ENCODE results near the gene PTPRN2. TPM values are rescaled to one million over a fixed set of nuclear protein-coding genes. Genes with fewer than 3 reads are reported as not detected.
A peak's percentile ranks its signal among the peaks of the same experiment; 100 is the strongest.

PTPRN2 gene
- total and polyA plus RNA-seq, 9 of the 15 experiments (the other 6 are each of a cell fraction or from before 2014, with no cell fraction given): not detected

GRCh38 chr7:158129037-158130022, 458.3 kb downstream of the PTPRN2 start:
- ChIA-PET POLR2A (no interaction called here), CTCF (ENCODE audit: low intra/inter-chr PET ratio) (interaction anchor here (0.6 kb wide), 1 partner anchor 348 kb away, joined by 3 read pairs; no protein-coding TSS in a partner anchor)
- BruUV-seq (replicated peaks): no TSS peak
- Histone ChIP-seq H2AFZ (ENCODE audit: low read depth, low read length) (no peak overlapping the region), H3K27ac (ENCODE audit: extremely low read depth, low read depth, low read length) (no peak overlapping the region; the same call in 2 of the 3 replicates), H3K9me3 (replicated peaks; ENCODE audit: control insufficient read depth, insufficient read depth, low read depth, low read length) (peaks cover 7% of the 10 kb centered on the region), H3K4me3 (no peak overlapping the region), H3K36me3 (ENCODE audit: control insufficient read depth, insufficient read depth, low read length) (no peaks in the 10 kb centered on the region), H4K20me1 (replicated peaks; ENCODE audit: control insufficient read depth, insufficient read depth, low read length) (no peaks in the 10 kb centered on the region), H3K9me1 (ENCODE audit: control insufficient read depth, insufficient read depth, low read length) (no peaks in the 10 kb centered on the region), H3K79me2 (ENCODE audit: control insufficient read depth, insufficient read depth, low read length) (no peaks in the 10 kb centered on the region), H3K4me2 (ENCODE audit: insufficient read depth, low read length) (no peak overlapping the region), H3K4me1 (replicated peaks in 1 of 2; ENCODE audit: control insufficient read depth in 2 of 2, insufficient read depth in 2 of 2, low read length in 2 of 2) (no peaks in the 10 kb centered on the region), H3K27me3 (ENCODE audit: control insufficient read depth in 2 of 2, insufficient read depth in 2 of 2, low read length in 2 of 2) (peaks cover 2 to 17% of the 10 kb centered on the region in 2 experiments; a peak in 3 of 5 replicates), H3K9ac (ENCODE audit: insufficient read depth in 1 of 2, low read depth in 2 of 2, low read length in 2 of 2) (no peak overlapping the region)
- TF ChIP-seq TSC22D4 (tag; IDR thresholded peaks at IDR 0.05) (peak; percentile 72), FOXP1 (CRISPR knock-in tag; IDR thresholded peaks at IDR 0.05) (no peak), PHF8 (IDR thresholded peaks at IDR 0.05; ENCODE audit: borderline replicate concordance, low read length) (no peak), OTX1 (CRISPR knock-in tag; IDR thresholded peaks at IDR 0.05) (peak; percentile 38; the same call in 1 of the 2 replicates), NCOA4 (IDR thresholded peaks at IDR 0.05; ENCODE audit: partially characterized antibody) (peak; percentile 2)
- ATAC-seq (no peak), DNase-seq (ENCODE audit: extremely low read depth in 1 of 4, low spot score in 3 of 4) (no peak), FAIRE-seq (peak; percentile 83)
- intact Hi-C loops (cut with micrococcal nuclease): no loop called here
- in situ Hi-C loops (cut with MboI): no loop called here
- WGBS (ENCODE audit: insufficient coverage, low coverage, missing lambda C conversion rate): 12% methylated on average over 12 of the region's 12 CpGs
